T follicular helper cell (primary cell): ENCODE data around the gene PRKD1.

Source experiments
- DNase-seq: peaks from one replicate; pipeline ENCODE4 v3.0.0-alpha.2; 2020; ENCODE audit warnings: low read depth

PRKD1 gene

GRCh38 chr14:29603696-29604095 is 324.0 kb downstream of the PRKD1 start:
- no peak for DNase-seq

- DNase-seq: no peak
These were observed 326.0 kb downstream of the PRKD1 start for GRCh38 chr14:29601616-29602015.

GRCh38 chr14:29587761-29588470 is 339.7 kb downstream of the PRKD1 start:
- DNase-seq: no peak

GRCh38 chr14:29587046-29587445 is 340.6 kb downstream of the PRKD1 start:
- DNase-seq: no peak

GRCh38 chr14:29584992-29585391 is 342.7 kb downstream of the PRKD1 start:
- no peak for DNase-seq

- no peak for DNase-seq
These were observed 346.9 kb downstream of the PRKD1 start for GRCh38 chr14:29580763-29581162.

GRCh38 chr14:29579838-29580237 is 347.8 kb downstream of the PRKD1 start:
- DNase-seq: no peak

GRCh38 chr14:29576927-29577326 is 350.7 kb downstream of the PRKD1 start:
- no peak for DNase-seq

- DNase-seq: no peak
These were observed 358.5 kb downstream of the PRKD1 start for GRCh38 chr14:29569194-29569593.

- DNase-seq: no peak
These were observed 361.5 kb downstream of the PRKD1 start for GRCh38 chr14:29566194-29566593.

GRCh38 chr14:29558516-29558915 is 369.1 kb downstream of the PRKD1 start:
- no peak for DNase-seq

GRCh38 chr14:29554335-29554734 is 373.3 kb downstream of the PRKD1 start:
- no peak for DNase-seq

GRCh38 chr14:29553427-29553826 is 374.2 kb downstream of the PRKD1 start:
- no peak for DNase-seq

- DNase-seq: no peak
These were observed 378.7 kb downstream of the PRKD1 start for GRCh38 chr14:29548948-29549370.

- no peak for DNase-seq
These were observed 381.9 kb downstream of the PRKD1 start for GRCh38 chr14:29545714-29546113.

- DNase-seq: no peak
These were observed 390.6 kb downstream of the PRKD1 start for GRCh38 chr14:29536886-29537511.

GRCh38 chr14:29529418-29529817 is 398.2 kb downstream of the PRKD1 start:
- DNase-seq: no peak

- DNase-seq: no peak
These were observed 398.8 kb downstream of the PRKD1 start for GRCh38 chr14:29528889-29529288.

- DNase-seq: no peak
These were observed 400.4 kb downstream of the PRKD1 start for GRCh38 chr14:29527286-29527685.
